Measurements from ENCODE around the gene ALDH3A1. TPM values are rescaled to one million over a fixed set of nuclear protein-coding genes. Genes with fewer than 3 reads are reported as not detected.

The ALDH3A1 gene
- total RNA-seq, 1 experiment from 2014 or later, result 0.35 TPM

DNA sequence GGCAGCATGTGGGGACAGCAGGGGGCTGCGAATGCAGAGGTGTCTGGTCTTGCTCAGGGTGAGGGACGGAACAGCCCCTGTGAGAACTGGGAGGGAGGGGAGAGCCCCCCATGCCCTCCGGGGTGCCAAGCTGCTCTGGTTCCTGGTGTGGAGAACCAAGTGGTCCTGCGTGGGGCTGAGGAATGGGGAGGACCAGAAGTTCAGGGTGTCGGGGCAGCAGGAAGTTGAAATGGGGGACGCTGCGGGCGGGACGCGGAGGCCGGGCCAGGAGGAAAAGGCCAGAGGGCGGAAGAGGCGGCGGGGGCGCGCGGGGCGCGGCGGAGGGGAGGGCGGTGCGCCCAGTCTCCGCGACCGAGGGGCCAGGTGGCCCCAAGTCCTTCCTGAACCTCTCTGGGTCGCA is 3.6 kb downstream of the ALDH3A1 start:
- Mint-ChIP-seq H3K9me3 (no peaks in the 10 kb centered on the region), H3K4me1 (peaks cover 22% of the 10 kb centered on the region), H3K27ac (no peak overlapping the region), H3K4me3 (peak overlapping the region; percentile 71), H3K27me3 (ENCODE audit: low read depth) (peaks cover 13% of the 10 kb centered on the region; the same call in 1 of the 2 replicates), H3K36me3 (no peaks in the 10 kb centered on the region)
- ATAC-seq, result peak; percentile 22
- ChIA-PET POLR2A (interaction anchor here (0.6 to 1.8 kb wide), 6 partner anchors 18 to 381 kb away, joined by 3 to 6 read pairs (median 3); partner anchors contain the start of gene ALDH3A2), CTCF (interaction anchor here (0.5 to 5.7 kb wide), 52 partner anchors 8 to 892 kb away, joined by 3 to 91 read pairs (median 5); partner anchors contain the start of genes ALDH3A2, B9D1, MAPK7 and SLC47A1)
- peak; percentile 46 for DNase-seq (ENCODE audit: low spot score)
- no peak for TF ChIP-seq ZNF396 (CRISPR knock-in tag; IDR thresholded peaks at IDR 0.05; ENCODE audit: borderline replicate concordance)
- TF ChIP-seq TP53 (CRISPR knock-in tag; IDR thresholded peaks at IDR 0.05), result no peak
- TF ChIP-seq, protein P1, sequence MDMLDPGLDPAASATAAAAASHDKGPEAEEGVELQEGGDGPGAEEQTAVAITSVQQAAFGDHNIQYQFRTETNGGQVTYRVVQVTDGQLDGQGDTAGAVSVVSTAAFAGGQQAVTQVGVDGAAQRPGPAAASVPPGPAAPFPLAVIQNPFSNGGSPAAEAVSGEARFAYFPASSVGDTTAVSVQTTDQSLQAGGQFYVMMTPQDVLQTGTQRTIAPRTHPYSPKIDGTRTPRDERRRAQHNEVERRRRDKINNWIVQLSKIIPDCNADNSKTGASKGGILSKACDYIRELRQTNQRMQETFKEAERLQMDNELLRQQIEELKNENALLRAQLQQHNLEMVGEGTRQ (CRISPR knock-in tag; IDR thresholded peaks at IDR 0.05), result no peak

DNA sequence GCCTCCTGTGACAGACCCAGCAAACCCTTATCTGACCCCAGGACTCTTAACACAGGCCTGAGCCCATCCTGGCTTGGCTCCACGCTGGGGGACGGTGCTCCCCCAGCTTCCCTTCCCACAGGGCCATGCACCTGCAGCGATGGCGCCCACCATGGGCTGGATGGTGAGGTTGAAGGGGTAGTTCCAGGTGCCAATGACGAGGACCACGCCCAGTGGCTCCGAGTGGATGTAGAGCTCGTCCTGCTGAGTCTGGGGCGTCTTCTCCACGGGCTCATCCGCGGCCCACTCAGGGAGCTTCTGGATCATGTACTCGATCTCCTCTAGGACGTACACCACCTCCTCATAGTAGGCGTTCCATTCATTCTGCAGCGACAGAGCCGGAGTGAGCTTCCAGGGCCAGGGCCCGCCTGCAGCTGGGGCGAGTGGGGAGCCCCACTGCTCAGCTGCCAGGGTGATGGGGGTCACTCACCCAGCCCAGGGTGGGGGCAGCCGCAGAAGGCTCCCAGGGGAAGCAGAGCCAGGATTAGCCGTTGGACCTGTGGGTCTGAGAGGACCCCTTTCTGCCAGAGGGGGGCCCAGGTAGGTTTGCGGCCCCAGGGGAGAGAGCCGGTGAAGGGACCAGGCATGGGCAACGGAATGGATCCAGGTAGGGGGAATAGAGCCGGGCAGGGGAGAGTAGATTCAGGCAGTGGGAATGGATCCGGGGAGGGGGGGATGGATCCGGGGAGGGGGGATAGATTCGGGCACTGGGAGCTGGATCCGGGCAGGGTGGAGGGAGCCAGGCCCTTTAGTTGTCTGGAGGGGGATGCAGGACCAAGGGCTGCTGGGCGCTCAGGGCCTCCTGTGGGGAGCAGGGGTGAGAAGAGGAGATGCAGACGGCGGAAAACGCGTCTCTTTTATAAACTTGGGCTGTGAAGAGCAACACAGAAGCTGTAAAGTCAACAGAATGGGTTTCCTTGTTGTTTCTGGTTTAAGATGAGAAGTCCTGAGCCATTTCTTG is 4.7 kb downstream of the ALDH3A1 start:
- TF ChIP-seq, protein P2, sequence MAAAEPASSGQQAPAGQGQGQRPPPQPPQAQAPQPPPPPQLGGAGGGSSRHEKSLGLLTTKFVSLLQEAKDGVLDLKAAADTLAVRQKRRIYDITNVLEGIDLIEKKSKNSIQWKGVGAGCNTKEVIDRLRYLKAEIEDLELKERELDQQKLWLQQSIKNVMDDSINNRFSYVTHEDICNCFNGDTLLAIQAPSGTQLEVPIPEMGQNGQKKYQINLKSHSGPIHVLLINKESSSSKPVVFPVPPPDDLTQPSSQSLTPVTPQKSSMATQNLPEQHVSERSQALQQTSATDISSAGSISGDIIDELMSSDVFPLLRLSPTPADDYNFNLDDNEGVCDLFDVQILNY (CRISPR knock-in tag; IDR thresholded peaks at IDR 0.05), result no peak
- no peak for TF ChIP-seq ZNF263 (CRISPR knock-in tag; IDR thresholded peaks at IDR 0.05; ENCODE audit: low read depth)
- TF ChIP-seq NFYB (CRISPR knock-in tag; conservative IDR thresholded peaks at IDR 0.05; ENCODE audit: low read depth), result no peak
- TF ChIP-seq, protein P1 (CRISPR knock-in tag; IDR thresholded peaks at IDR 0.05), result no peak
- TF ChIP-seq, protein P3, sequence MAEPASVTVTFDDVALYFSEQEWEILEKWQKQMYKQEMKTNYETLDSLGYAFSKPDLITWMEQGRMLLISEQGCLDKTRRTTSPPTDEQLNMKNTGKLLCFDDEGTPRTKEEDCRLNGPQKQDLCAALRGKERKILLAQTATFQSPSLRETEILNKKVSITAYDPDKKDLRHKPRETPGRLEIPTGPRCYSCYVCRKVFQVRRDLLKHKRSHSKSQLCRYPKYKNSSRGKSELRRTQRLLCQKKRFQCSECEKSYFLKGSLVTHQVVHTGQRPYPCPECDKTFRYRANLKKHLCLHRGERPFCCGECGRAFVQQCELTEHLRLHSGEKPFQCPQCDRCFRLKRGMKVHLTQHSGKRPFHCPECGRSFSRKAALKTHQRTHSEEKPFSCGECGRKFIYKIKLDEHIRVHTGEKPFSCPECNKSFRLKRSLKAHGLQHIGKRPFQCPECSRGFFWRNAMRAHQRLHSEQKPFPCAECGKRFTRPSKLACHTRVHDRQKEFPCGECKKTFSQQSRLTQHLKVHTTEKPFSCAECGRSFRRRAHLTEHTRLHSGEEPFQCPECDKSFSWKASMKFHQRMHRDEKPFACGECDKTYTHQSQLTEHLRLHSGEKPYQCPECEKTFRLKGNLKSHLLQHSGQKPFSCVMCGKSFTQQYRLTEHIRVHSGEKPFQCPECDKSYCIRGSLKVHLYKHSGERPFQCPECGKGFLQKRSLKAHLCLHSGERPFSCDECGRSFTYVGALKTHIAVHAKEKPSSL (CRISPR knock-in tag; conservative IDR thresholded peaks at IDR 0.05), result no peak
- TF ChIP-seq SMAD4 (CRISPR knock-in tag; IDR thresholded peaks at IDR 0.05), result no peak
- no peak for TF ChIP-seq ZNF138 (CRISPR knock-in tag; conservative IDR thresholded peaks at IDR 0.05)
- TF ChIP-seq, protein P4, sequence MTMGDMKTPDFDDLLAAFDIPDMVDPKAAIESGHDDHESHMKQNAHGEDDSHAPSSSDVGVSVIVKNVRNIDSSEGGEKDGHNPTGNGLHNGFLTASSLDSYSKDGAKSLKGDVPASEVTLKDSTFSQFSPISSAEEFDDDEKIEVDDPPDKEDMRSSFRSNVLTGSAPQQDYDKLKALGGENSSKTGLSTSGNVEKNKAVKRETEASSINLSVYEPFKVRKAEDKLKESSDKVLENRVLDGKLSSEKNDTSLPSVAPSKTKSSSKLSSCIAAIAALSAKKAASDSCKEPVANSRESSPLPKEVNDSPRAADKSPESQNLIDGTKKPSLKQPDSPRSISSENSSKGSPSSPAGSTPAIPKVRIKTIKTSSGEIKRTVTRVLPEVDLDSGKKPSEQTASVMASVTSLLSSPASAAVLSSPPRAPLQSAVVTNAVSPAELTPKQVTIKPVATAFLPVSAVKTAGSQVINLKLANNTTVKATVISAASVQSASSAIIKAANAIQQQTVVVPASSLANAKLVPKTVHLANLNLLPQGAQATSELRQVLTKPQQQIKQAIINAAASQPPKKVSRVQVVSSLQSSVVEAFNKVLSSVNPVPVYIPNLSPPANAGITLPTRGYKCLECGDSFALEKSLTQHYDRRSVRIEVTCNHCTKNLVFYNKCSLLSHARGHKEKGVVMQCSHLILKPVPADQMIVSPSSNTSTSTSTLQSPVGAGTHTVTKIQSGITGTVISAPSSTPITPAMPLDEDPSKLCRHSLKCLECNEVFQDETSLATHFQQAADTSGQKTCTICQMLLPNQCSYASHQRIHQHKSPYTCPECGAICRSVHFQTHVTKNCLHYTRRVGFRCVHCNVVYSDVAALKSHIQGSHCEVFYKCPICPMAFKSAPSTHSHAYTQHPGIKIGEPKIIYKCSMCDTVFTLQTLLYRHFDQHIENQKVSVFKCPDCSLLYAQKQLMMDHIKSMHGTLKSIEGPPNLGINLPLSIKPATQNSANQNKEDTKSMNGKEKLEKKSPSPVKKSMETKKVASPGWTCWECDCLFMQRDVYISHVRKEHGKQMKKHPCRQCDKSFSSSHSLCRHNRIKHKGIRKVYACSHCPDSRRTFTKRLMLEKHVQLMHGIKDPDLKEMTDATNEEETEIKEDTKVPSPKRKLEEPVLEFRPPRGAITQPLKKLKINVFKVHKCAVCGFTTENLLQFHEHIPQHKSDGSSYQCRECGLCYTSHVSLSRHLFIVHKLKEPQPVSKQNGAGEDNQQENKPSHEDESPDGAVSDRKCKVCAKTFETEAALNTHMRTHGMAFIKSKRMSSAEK (CRISPR knock-in tag; IDR thresholded peaks at IDR 0.05; ENCODE audit: borderline replicate concordance), result no peak
- TF ChIP-seq TCF7 (CRISPR knock-in tag; IDR thresholded peaks at IDR 0.05; ENCODE audit: low read depth), result no peak
- TF ChIP-seq, protein P5, sequence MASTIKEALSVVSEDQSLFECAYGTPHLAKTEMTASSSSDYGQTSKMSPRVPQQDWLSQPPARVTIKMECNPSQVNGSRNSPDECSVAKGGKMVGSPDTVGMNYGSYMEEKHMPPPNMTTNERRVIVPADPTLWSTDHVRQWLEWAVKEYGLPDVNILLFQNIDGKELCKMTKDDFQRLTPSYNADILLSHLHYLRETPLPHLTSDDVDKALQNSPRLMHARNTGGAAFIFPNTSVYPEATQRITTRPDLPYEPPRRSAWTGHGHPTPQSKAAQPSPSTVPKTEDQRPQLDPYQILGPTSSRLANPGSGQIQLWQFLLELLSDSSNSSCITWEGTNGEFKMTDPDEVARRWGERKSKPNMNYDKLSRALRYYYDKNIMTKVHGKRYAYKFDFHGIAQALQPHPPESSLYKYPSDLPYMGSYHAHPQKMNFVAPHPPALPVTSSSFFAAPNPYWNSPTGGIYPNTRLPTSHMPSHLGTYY (CRISPR knock-in tag; IDR thresholded peaks at IDR 0.05), result no peak
- TF ChIP-seq, protein P6, sequence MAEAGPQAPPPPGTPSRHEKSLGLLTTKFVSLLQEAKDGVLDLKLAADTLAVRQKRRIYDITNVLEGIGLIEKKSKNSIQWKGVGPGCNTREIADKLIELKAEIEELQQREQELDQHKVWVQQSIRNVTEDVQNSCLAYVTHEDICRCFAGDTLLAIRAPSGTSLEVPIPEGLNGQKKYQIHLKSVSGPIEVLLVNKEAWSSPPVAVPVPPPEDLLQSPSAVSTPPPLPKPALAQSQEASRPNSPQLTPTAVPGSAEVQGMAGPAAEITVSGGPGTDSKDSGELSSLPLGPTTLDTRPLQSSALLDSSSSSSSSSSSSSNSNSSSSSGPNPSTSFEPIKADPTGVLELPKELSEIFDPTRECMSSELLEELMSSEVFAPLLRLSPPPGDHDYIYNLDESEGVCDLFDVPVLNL (CRISPR knock-in tag; IDR thresholded peaks at IDR 0.05; ENCODE audit: borderline replicate concordance, low read depth), result no peak
- Mint-ChIP-seq H3K27me3 (ENCODE audit: low read depth) (peaks cover 11% of the 10 kb centered on the region; the same call in 1 of the 2 replicates), H3K4me3 (peak overlapping the region; percentile 38; the same call in 1 of the 2 replicates), H3K9me3 (no peaks in the 10 kb centered on the region), H3K27ac (no peak overlapping the region), H3K36me3 (no peaks in the 10 kb centered on the region), H3K4me1 (peaks cover 12% of the 10 kb centered on the region)
- DNase-seq (ENCODE audit: low spot score) (no peak), ATAC-seq (no peak)
- POLR2A ChIA-PET, result interaction anchor here (1.8 kb wide), 1 partner anchor 95 kb away, joined by 6 read pairs; the partner anchor contains the start of gene ALDH3A2
- CTCF ChIA-PET, result interaction anchor here (1.2 to 5.7 kb wide), 5 partner anchors 19 to 285 kb away, joined by 3 to 91 read pairs (median 5); no protein-coding TSS in a partner anchor
